HCT116 (cell line): ENCODE data around the gene TIMD4. TPM values are rescaled to one million over a fixed set of nuclear protein-coding genes. Genes with fewer than 3 reads are reported as not detected.

Source experiments
- ATAC-seq: fragments of 200-7000 bp; cut with Tn5 transposase; 2 replicates; pipeline ENCODE4 v1.9.1; 2020; ENCODE audit warnings: mild to moderate bottlenecking, moderate library complexity
- BruUV-seq: library from RNA; stranded (reverse); fragments of 400-500 nt; replicated peaks from 2 replicates; lab custom pipeline; 2021; lab: Mats Ljungman, UMichigan
- CTCF ChIA-PET: fragments of 300-600 bp; sonication (Branson Sonifier 250); formaldehyde crosslinking; loops from one replicate; lab custom pipeline; 2021; ENCODE audit warnings: antibody characterized with exemption; lab: Charles Lee
- POLR2A ChIA-PET: fragments of 300-600, 350-600 bp; sonication (Branson Sonifier 250); formaldehyde crosslinking; loops from one replicate; lab custom pipeline; 2021; ENCODE audit warnings: antibody characterized with exemption; lab: Charles Lee
- RAD21 ChIA-PET, 2 experiments: fragments of 300-600 bp; sonication (Branson Sonifier 250); formaldehyde crosslinking; loops; one replicate each; lab custom pipeline; 2023; ENCODE audit warnings: low total read pairs in 2 of 2; ENCODE audit not compliant: uncharacterized antibody in 2 of 2, unreplicated experiment in 2 of 2, low non-redundant PET in 1 of 2; lab: Charles Lee
- DNase-seq: peaks from one replicate; pipeline ENCODE4 v3.0.0-alpha.2; 2010; ENCODE audit warnings: low read depth, low spot score
- H2AFZ ChIP-seq: fragments of 200-600 bp; shearing (Covaris generic), sonication (generic); 2 replicates; pipeline ENCODE4 v1.6.1; 2017; ENCODE audit warnings: low read depth, mixed run types, mixed read lengths, antibody characterized with exemption, low read length; ENCODE audit not compliant: poor library complexity, severe bottlenecking
- H3K27ac ChIP-seq: 2 replicates; pipeline ENCODE4 v1.5.1; 2012; ENCODE audit warnings: low read depth, low read length
- H3K27me3 ChIP-seq: fragments of 200-600 bp; sonication (generic); 2 replicates; pipeline ENCODE4 v1.6.1; 2016; ENCODE audit warnings: mixed run types, low read length, mixed read lengths; ENCODE audit not compliant: insufficient read depth
- H3K36me3 ChIP-seq, 2 experiments: fragments of 200-500 bp in 1 of 2; fragments of 200-600 bp in 1 of 2; sonication (Bioruptor generic) in 1 of 2; sonication (generic) in 1 of 2; 2 replicates each; pipeline versions ENCODE4 v1.5.1 to v1.6.1; 2014 to 2016; ENCODE audit warnings: low read length in 2 of 2, inconsistent platforms in 1 of 2, mixed read lengths in 1 of 2, mixed run types in 1 of 2; ENCODE audit not compliant: insufficient read depth in 2 of 2, control insufficient read depth in 1 of 2
- H3K4me1 ChIP-seq, 2 experiments: fragments of 200-600 bp in 1 of 2; sonication (generic) in 1 of 2; 2 replicates each; pipeline versions ENCODE4 v1.5.1 to v1.6.1; 2012 to 2017; ENCODE audit warnings: low read length in 2 of 2, inconsistent platforms in 1 of 2, mild to moderate bottlenecking in 1 of 2, mixed read lengths in 1 of 2, mixed run types in 1 of 2, moderate library complexity in 1 of 2; ENCODE audit not compliant: insufficient read depth in 2 of 2, control insufficient read depth in 1 of 2
- H3K4me2 ChIP-seq: fragments of 200-600 bp; sonication (generic); 2 replicates; pipeline ENCODE4 v1.6.1; 2017; ENCODE audit warnings: mixed run types, low read length, mixed read lengths
- H3K4me3 ChIP-seq, 2 experiments: fragments of 200-600 bp in 1 of 2; sonication (generic) in 1 of 2; replicated peaks in 1 of 2; 2 replicates each; pipeline ENCODE4 v1.5.1; 2011 to 2016; ENCODE audit warnings: low read length in 2 of 2, control low read depth in 1 of 2, low read depth in 1 of 2, mild to moderate bottlenecking in 1 of 2, mixed read lengths in 1 of 2, mixed run types in 1 of 2
- H3K79me2 ChIP-seq: fragments of 200-600 bp; sonication (generic); 2 replicates; pipeline ENCODE4 v1.6.1; 2017; ENCODE audit warnings: mild to moderate bottlenecking, mixed run types, low read length, moderate library complexity, mixed read lengths; ENCODE audit not compliant: insufficient read depth
- H3K9ac ChIP-seq: fragments of 200-600 bp; sonication (generic); 2 replicates; pipeline ENCODE4 v1.6.1; 2016; ENCODE audit warnings: low read length, mixed read lengths
- H3K9me2 ChIP-seq: fragments of 200-600 bp; sonication (generic), shearing (Covaris generic); 2 replicates; pipeline ENCODE4 v1.6.1; 2017; ENCODE audit warnings: mixed run types, mild to moderate bottlenecking, moderate library complexity; ENCODE audit not compliant: insufficient read depth
- H3K9me3 ChIP-seq, 2 experiments: fragments of 200-500 bp in 1 of 2; fragments of 200-600 bp in 1 of 2; sonication (Bioruptor generic) in 1 of 2; sonication (generic) in 1 of 2; 2 replicates each; pipeline ENCODE4 v1.6.1; 2014 to 2017; ENCODE audit warnings: low read length in 2 of 2, mixed read lengths in 2 of 2, inconsistent platforms in 1 of 2, low read depth in 1 of 2, mild to moderate bottlenecking in 1 of 2, mixed run types in 1 of 2, moderate library complexity in 1 of 2; ENCODE audit not compliant: control insufficient read depth in 1 of 2, insufficient read depth in 1 of 2
- H4K20me1 ChIP-seq: fragments of 200-600 bp; sonication (generic), shearing (Covaris generic); 2 replicates; pipeline ENCODE4 v1.6.1; 2017; ENCODE audit warnings: mixed run types, mild to moderate bottlenecking, moderate library complexity; ENCODE audit not compliant: insufficient read depth
- ATF3 ChIP-seq: IDR thresholded peaks from 2 replicates; pipeline ENCODE4 v1.6.1; 2012
- CBX3 ChIP-seq: IDR thresholded peaks from 2 replicates; pipeline ENCODE4 v1.6.1; 2012; ENCODE audit warnings: low read depth
- EZH2phosphoT487 ChIP-seq: fragments of 200-600 bp; IDR thresholded peaks from 2 replicates; pipeline ENCODE4 v1.6.1; 2018; ENCODE audit warnings: antibody characterized with exemption, borderline replicate concordance
- FOSL1 ChIP-seq: IDR thresholded peaks from 2 replicates; pipeline ENCODE4 v1.6.1; 2012; ENCODE audit warnings: low read depth
- JUND ChIP-seq: IDR thresholded peaks from 2 replicates; pipeline ENCODE4 v1.6.1; 2012
- POLR2A ChIP-seq: IDR thresholded peaks from 2 replicates; pipeline ENCODE4 v1.7.0; 2011; ENCODE audit warnings: borderline replicate concordance; ENCODE audit not compliant: insufficient read depth, insufficient read length; ENCODE audit errors: extremely low read depth
- POLR2AphosphoS5 ChIP-seq: IDR thresholded peaks from 2 replicates; pipeline ENCODE4 v1.6.1; 2011; ENCODE audit warnings: mild to moderate bottlenecking, low read depth, low read length, moderate library complexity
- SP1 ChIP-seq: IDR thresholded peaks from 2 replicates; pipeline ENCODE4 v1.6.1; 2012; ENCODE audit warnings: low read depth
- SRF ChIP-seq: IDR thresholded peaks from 2 replicates; pipeline ENCODE4 v1.6.1; 2012; ENCODE audit warnings: low read depth
- YY1 ChIP-seq: IDR thresholded peaks from 2 replicates; pipeline ENCODE4 v1.6.1; 2011; ENCODE audit warnings: low read length, low read depth, moderate library complexity, mild to moderate bottlenecking; ENCODE audit not compliant: insufficient replicate concordance; ENCODE audit errors: extremely low read depth
- ZFX ChIP-seq: fragments of 450-650 bp; IDR thresholded peaks from 2 replicates; pipeline ENCODE4 v1.6.1; 2017
- ZNF274 ChIP-seq: fragments of 200-500 bp; sonication (Bioruptor generic); IDR thresholded peaks from 2 replicates; pipeline ENCODE4 v1.6.1; 2014; ENCODE audit warnings: mild to moderate bottlenecking, low read depth, low read length, inconsistent platforms
- intact Hi-C: fragments of 100-400 bp; cut with micrococcal nuclease; formaldehyde crosslinking; loops from 2 replicates; pipeline ENCODE4 v1.10.0; 2022
- total RNA-seq: library from RNA; stranded (reverse); gene quantifications from one replicate; pipeline ENCODE4 v1.2.1, GENCODE V29; 2021; ENCODE audit not compliant: unreplicated experiment
- TF ChIP-seq, protein P1 (sequence below): IDR thresholded peaks from 2 replicates; pipeline ENCODE4 v1.6.1; 2012
- TF ChIP-seq, protein P2 (sequence below): IDR thresholded peaks from 2 replicates; pipeline ENCODE4 v1.6.1; 2011; ENCODE audit warnings: mild to moderate bottlenecking, low read length, moderate library complexity; ENCODE audit not compliant: insufficient replicate concordance; ENCODE audit errors: extremely low read depth
- TF ChIP-seq, protein P3 (sequence below): IDR thresholded peaks from 2 replicates; pipeline ENCODE4 v1.6.1; 2012; ENCODE audit warnings: low read depth

The TIMD4 gene
- total RNA-seq, 1 experiment from 2014 or later: not detected

GRCh38 chr5:156914371-156914737 is 48.7 kb downstream of the TIMD4 start:
- intact Hi-C loops: no loop called here
- no peaks in the 10 kb centered on the region for H4K20me1 ChIP-seq
- H3K9me2 ChIP-seq: no peaks in the 10 kb centered on the region
- no peaks in the 10 kb centered on the region for H3K9me3 ChIP-seq
- no peak overlapping the region for H3K9ac ChIP-seq
- no peak overlapping the region for H3K4me3 ChIP-seq
- no peaks in the 10 kb centered on the region for H3K4me1 ChIP-seq
- DNase-seq (no peak), ATAC-seq (no peak)
- no peak overlapping the region for H3K4me2 ChIP-seq
- no peaks in the 10 kb centered on the region for H3K36me3 ChIP-seq
- H3K27ac ChIP-seq: no peak overlapping the region
- BruUV-seq: no TSS peak
- ChIA-PET POLR2A (no interaction called here), CTCF (no interaction called here), RAD21 (no interaction called here)
- H3K27me3 ChIP-seq: peaks cover 42% of the 10 kb centered on the region
- H2AFZ ChIP-seq: no peak overlapping the region
- no peaks in the 10 kb centered on the region for H3K79me2 ChIP-seq
- TF ChIP-seq, protein P1, sequence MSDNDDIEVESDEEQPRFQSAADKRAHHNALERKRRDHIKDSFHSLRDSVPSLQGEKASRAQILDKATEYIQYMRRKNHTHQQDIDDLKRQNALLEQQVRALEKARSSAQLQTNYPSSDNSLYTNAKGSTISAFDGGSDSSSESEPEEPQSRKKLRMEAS: no peak

GRCh38 chr5:156913719-156914370 is 49.2 kb downstream of the TIMD4 start:
- BruUV-seq: no TSS peak
- Histone ChIP-seq H3K79me2 (no peaks in the 10 kb centered on the region), H3K4me3 (no peak overlapping the region), H3K27ac (no peak overlapping the region), H3K36me3 (no peaks in the 10 kb centered on the region), H3K9me3 (no peaks in the 10 kb centered on the region), H2AFZ (no peak overlapping the region), H3K27me3 (peaks cover 46% of the 10 kb centered on the region), H3K4me2 (no peak overlapping the region), H3K9ac (no peak overlapping the region), H4K20me1 (no peaks in the 10 kb centered on the region), H3K9me2 (no peaks in the 10 kb centered on the region), H3K4me1 (no peaks in the 10 kb centered on the region)
- RAD21 ChIA-PET: no interaction called here
- no peak for ATAC-seq
- DNase-seq: no peak
- CTCF ChIA-PET: no interaction called here
- POLR2A ChIA-PET: no interaction called here
- intact Hi-C loops: no loop called here
- TF ChIP-seq YY1 (no peak), ZNF274 (no peak), CBX3 (no peak), ZFX (no peak), POLR2A (no peak), FOSL1 (no peak), POLR2AphosphoS5 (no peak), JUND (no peak), EZH2phosphoT487 (no peak), SRF (no peak), SP1 (no peak), ATF3 (no peak)
- TF ChIP-seq, protein P2, sequence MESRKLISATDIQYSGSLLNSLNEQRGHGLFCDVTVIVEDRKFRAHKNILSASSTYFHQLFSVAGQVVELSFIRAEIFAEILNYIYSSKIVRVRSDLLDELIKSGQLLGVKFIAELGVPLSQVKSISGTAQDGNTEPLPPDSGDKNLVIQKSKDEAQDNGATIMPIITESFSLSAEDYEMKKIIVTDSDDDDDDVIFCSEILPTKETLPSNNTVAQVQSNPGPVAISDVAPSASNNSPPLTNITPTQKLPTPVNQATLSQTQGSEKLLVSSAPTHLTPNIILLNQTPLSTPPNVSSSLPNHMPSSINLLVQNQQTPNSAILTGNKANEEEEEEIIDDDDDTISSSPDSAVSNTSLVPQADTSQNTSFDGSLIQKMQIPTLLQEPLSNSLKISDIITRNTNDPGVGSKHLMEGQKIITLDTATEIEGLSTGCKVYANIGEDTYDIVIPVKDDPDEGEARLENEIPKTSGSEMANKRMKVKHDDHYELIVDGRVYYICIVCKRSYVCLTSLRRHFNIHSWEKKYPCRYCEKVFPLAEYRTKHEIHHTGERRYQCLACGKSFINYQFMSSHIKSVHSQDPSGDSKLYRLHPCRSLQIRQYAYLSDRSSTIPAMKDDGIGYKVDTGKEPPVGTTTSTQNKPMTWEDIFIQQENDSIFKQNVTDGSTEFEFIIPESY: no peak
- TF ChIP-seq, protein P3, sequence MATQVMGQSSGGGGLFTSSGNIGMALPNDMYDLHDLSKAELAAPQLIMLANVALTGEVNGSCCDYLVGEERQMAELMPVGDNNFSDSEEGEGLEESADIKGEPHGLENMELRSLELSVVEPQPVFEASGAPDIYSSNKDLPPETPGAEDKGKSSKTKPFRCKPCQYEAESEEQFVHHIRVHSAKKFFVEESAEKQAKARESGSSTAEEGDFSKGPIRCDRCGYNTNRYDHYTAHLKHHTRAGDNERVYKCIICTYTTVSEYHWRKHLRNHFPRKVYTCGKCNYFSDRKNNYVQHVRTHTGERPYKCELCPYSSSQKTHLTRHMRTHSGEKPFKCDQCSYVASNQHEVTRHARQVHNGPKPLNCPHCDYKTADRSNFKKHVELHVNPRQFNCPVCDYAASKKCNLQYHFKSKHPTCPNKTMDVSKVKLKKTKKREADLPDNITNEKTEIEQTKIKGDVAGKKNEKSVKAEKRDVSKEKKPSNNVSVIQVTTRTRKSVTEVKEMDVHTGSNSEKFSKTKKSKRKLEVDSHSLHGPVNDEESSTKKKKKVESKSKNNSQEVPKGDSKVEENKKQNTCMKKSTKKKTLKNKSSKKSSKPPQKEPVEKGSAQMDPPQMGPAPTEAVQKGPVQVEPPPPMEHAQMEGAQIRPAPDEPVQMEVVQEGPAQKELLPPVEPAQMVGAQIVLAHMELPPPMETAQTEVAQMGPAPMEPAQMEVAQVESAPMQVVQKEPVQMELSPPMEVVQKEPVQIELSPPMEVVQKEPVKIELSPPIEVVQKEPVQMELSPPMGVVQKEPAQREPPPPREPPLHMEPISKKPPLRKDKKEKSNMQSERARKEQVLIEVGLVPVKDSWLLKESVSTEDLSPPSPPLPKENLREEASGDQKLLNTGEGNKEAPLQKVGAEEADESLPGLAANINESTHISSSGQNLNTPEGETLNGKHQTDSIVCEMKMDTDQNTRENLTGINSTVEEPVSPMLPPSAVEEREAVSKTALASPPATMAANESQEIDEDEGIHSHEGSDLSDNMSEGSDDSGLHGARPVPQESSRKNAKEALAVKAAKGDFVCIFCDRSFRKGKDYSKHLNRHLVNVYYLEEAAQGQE: no peak
- TF ChIP-seq, protein P1: no peak
